NT2/D1 (cell line): ENCODE measurements around the gene TMEM165.

Source experiments
- YY1 ChIP-seq: IDR thresholded peaks from 2 replicates; pipeline ENCODE4 v1.6.1; 2011; ENCODE audit not compliant: insufficient read length, insufficient read depth
- ZNF274 ChIP-seq: IDR thresholded peaks from 2 replicates; pipeline ENCODE4 v1.6.1; 2011; ENCODE audit warnings: mild to moderate bottlenecking, low read depth, low read length

- TF ChIP-seq YY1 (no peak), ZNF274 (no peak)
These were observed 13.2 kb upstream of the TMEM165 start for GRCh38 chr4:55382488-55383003.
